Mesodermal cell (in vitro differentiated cells): Measurements from ENCODE around the gene IFI27L2.

Experiments
- H3K27ac ChIP-seq: 2 replicates; pipeline ENCODE4 v1.7.0; 2013; ENCODE audit warnings: mild to moderate bottlenecking, low read depth, low read length, moderate library complexity; ENCODE audit not compliant: severe bottlenecking
- H3K36me3 ChIP-seq: 2 replicates; pipeline ENCODE4 v1.7.1; 2013; ENCODE audit warnings: mild to moderate bottlenecking, low read length, moderate library complexity; ENCODE audit not compliant: control insufficient read depth, insufficient read depth
- H3K4me1 ChIP-seq: one replicate; pipeline ENCODE4 v1.7.1; 2013; ENCODE audit warnings: mild to moderate bottlenecking, low read length; ENCODE audit not compliant: insufficient read depth, control insufficient read depth, poor library complexity, severe bottlenecking
- H3K4me3 ChIP-seq: 2 replicates; pipeline ENCODE4 v1.7.0; 2013; ENCODE audit warnings: low read length, control low read depth, mild to moderate bottlenecking; ENCODE audit not compliant: insufficient read depth, poor library complexity, severe bottlenecking; ENCODE audit errors: extremely low read depth
- H3K9me3 ChIP-seq: 2 replicates; pipeline ENCODE4 v1.7.1; 2013; ENCODE audit warnings: mild to moderate bottlenecking, low read length, moderate library complexity; ENCODE audit not compliant: control insufficient read depth
- WGBS, 2 experiments: methylation state at CpG; one replicate each; pipeline ENCODE4 v1.1.5; 2013; ENCODE audit warnings: missing lambda C conversion rate in 2 of 2; ENCODE audit not compliant: insufficient coverage in 2 of 2; 5-methylcytosine and 5-hydroxymethylcytosine counted together

The IFI27L2 gene

GRCh38 chr14:94079891-94080620 is 49.3 kb downstream of the IFI27L2 start:
- peak overlapping the region; percentile 87 for H3K27ac ChIP-seq
- peak overlapping the region; percentile 96 for H3K4me3 ChIP-seq
- H3K9me3 ChIP-seq = peaks cover 15% of the 10 kb centered on the region
- H3K4me1 ChIP-seq = peaks cover 4% of the 10 kb centered on the region
- peaks cover 55% of the 10 kb centered on the region for H3K36me3 ChIP-seq
- WGBS, 2 experiments = 24 to 26% methylated on average over 7 to 11 of the region's 15 CpGs

GRCh38 chr14:94077823-94078222 is 51.6 kb downstream of the IFI27L2 start:
- H3K4me1 ChIP-seq = peaks cover 4% of the 10 kb centered on the region
- H3K9me3 ChIP-seq = peaks cover 19% of the 10 kb centered on the region
- H3K36me3 ChIP-seq = peaks cover 68% of the 10 kb centered on the region
- H3K4me3 ChIP-seq = no peak overlapping the region
- WGBS, 2 experiments = no CpG with 5 or more reads among the region's 5 CpGs
- no peak overlapping the region for H3K27ac ChIP-seq
